HCT116 (cell line): Measurements from ENCODE around the gene HVCN1.

Source experiments
- CTCF ChIP-seq, 3 experiments: fragments of 200-600 bp in 1 of 3; sonication (generic) in 1 of 3; IDR thresholded peaks in 2 of 3; conservative IDR thresholded peaks in 1 of 3; 2 replicates each; pipeline ENCODE4 v1.5.1; 2012 to 2017; ENCODE audit warnings: low read depth in 2 of 3, low read length in 2 of 3, antibody characterized with exemption in 1 of 3, borderline replicate concordance in 1 of 3, control low read depth in 1 of 3, mild to moderate bottlenecking in 1 of 3, mixed read lengths in 1 of 3, mixed run types in 1 of 3, moderate library complexity in 1 of 3; ENCODE audit not compliant: insufficient read depth in 1 of 3
- ELF1 ChIP-seq: IDR thresholded peaks from 2 replicates; pipeline ENCODE4 v1.6.1; 2012; ENCODE audit warnings: low read depth, borderline replicate concordance
- EZH2 ChIP-seq: fragments of 200-600 bp; sonication (generic); IDR thresholded peaks from 2 replicates; pipeline ENCODE4 v1.6.1; 2017; ENCODE audit warnings: antibody characterized with exemption, mixed run types
- JUND ChIP-seq: IDR thresholded peaks from 2 replicates; pipeline ENCODE4 v1.6.1; 2012
- POLR2A ChIP-seq: IDR thresholded peaks from 2 replicates; pipeline ENCODE4 v1.7.0; 2011; ENCODE audit warnings: borderline replicate concordance; ENCODE audit not compliant: insufficient read depth, insufficient read length; ENCODE audit errors: extremely low read depth
- POLR2AphosphoS5 ChIP-seq: IDR thresholded peaks from 2 replicates; pipeline ENCODE4 v1.6.1; 2011; ENCODE audit warnings: mild to moderate bottlenecking, low read depth, low read length, moderate library complexity
- RAD21 ChIP-seq: IDR thresholded peaks from 2 replicates; pipeline ENCODE4 v1.6.1; 2012; ENCODE audit warnings: low read depth, mild to moderate bottlenecking
- SP1 ChIP-seq: IDR thresholded peaks from 2 replicates; pipeline ENCODE4 v1.6.1; 2012; ENCODE audit warnings: low read depth
- SRF ChIP-seq: IDR thresholded peaks from 2 replicates; pipeline ENCODE4 v1.6.1; 2012; ENCODE audit warnings: low read depth
- YY1 ChIP-seq: IDR thresholded peaks from 2 replicates; pipeline ENCODE4 v1.6.1; 2011; ENCODE audit warnings: low read length, low read depth, moderate library complexity, mild to moderate bottlenecking; ENCODE audit not compliant: insufficient replicate concordance; ENCODE audit errors: extremely low read depth
- ZNF274 ChIP-seq: fragments of 200-500 bp; sonication (Bioruptor generic); IDR thresholded peaks from 2 replicates; pipeline ENCODE4 v1.6.1; 2014; ENCODE audit warnings: mild to moderate bottlenecking, low read depth, low read length, inconsistent platforms

GRCh38 chr12:110622582-110622981 lies 66.3 kb downstream of the HVCN1 start:
- TF ChIP-seq CTCF (IDR thresholded peaks at IDR 0.05 in 2 of 3, conservative IDR thresholded peaks at IDR 0.05 in 1 of 3; ENCODE audit: borderline replicate concordance in 1 of 3, insufficient read depth in 1 of 3, low read depth in 2 of 3, low read length in 2 of 3) (no peak), RAD21 (no peak), ELF1 (no peak), SRF (no peak), POLR2A (no peak), SP1 (no peak), YY1 (no peak), POLR2AphosphoS5 (no peak), ZNF274 (no peak), JUND (no peak), EZH2 (no peak)
